Fibroblast of pulmonary artery (primary cell): ENCODE measurements around the gene TADA1.

Experiments
- DNase-seq: peaks from one replicate; pipeline ENCODE4 v3.0.0-alpha.2; 2010; ENCODE audit warnings: low read depth
- H3K4me3 ChIP-seq: replicated peaks from 2 replicates; pipeline ENCODE4 v1.5.1; 2011; ENCODE audit warnings: low read depth, mild to moderate bottlenecking, control low read depth, low read length, moderate library complexity
- TF ChIP-seq, protein P1 (sequence below): IDR thresholded peaks from 2 replicates; pipeline ENCODE4 v1.5.1; 2011; ENCODE audit warnings: mild to moderate bottlenecking, control low read depth, low read length, inconsistent platforms; ENCODE audit errors: missing control alignments

Gene TADA1

DNA sequence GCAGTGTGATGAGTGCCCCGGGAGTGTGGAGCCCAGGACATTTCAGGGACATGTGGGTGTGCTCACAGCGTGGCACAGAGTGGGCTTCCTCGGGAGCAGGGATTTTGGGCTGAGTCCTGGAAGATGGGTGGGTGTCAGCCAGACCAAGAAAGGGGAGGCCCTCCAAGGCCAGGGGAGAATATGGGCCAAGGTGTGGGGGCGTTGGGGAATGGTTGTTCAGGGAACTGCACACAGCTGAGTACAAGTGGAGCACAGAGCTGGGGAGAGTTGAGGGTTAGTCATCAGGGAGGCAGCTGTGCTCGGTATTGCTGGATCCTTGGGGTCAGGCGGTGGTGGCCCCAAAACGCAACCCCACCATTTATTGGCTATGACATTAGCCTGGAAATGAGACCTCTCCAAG, 31.3 kb downstream of the TADA1 start:
- TF ChIP-seq, protein P1, sequence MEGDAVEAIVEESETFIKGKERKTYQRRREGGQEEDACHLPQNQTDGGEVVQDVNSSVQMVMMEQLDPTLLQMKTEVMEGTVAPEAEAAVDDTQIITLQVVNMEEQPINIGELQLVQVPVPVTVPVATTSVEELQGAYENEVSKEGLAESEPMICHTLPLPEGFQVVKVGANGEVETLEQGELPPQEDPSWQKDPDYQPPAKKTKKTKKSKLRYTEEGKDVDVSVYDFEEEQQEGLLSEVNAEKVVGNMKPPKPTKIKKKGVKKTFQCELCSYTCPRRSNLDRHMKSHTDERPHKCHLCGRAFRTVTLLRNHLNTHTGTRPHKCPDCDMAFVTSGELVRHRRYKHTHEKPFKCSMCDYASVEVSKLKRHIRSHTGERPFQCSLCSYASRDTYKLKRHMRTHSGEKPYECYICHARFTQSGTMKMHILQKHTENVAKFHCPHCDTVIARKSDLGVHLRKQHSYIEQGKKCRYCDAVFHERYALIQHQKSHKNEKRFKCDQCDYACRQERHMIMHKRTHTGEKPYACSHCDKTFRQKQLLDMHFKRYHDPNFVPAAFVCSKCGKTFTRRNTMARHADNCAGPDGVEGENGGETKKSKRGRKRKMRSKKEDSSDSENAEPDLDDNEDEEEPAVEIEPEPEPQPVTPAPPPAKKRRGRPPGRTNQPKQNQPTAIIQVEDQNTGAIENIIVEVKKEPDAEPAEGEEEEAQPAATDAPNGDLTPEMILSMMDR = no peak
- no peak for DNase-seq
- H3K4me3 ChIP-seq = no peak overlapping the region

DNA sequence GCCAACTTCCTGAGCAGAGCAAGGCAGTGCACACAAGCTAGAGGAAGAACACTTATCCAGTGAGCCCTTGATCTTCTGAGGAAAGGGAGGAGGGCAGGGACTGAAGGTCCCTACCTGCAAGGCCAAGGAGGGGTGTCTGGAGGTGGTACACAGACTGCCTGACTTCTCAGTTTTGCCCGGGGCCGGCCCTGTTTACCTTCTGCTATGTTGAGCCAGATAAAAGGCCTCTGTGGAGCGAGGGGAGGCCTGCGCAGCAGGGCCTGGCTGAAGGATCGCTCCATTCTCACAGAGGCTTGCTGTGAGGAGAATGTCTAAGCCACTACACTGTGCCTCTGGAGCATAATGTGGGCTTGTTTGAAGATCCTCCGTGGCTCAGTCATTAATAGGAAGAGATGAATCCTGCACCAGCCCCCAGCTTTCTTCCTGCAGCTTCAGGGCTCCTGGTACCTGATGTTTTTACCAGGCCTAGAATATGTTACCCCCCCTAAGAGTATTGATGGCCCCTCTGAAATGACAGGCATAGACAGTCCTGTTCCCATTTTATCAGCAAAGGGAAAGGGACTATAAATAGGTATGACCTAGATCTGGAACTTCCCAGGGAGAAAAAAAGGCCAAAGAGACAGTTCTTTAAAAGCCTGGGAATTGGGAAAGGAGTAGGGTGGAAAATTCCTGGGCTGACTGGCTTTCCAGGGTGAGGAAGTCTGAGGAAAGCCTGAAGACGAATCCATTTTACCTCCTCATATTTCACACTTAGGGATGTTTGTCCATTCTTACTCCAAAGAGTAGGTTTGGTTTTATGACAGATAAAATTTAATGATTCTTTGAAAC, 32.1 kb downstream of the TADA1 start:
- DNase-seq = peak; percentile 16
- TF ChIP-seq, protein P1 = no peak
- H3K4me3 ChIP-seq = no peak overlapping the region

DNA sequence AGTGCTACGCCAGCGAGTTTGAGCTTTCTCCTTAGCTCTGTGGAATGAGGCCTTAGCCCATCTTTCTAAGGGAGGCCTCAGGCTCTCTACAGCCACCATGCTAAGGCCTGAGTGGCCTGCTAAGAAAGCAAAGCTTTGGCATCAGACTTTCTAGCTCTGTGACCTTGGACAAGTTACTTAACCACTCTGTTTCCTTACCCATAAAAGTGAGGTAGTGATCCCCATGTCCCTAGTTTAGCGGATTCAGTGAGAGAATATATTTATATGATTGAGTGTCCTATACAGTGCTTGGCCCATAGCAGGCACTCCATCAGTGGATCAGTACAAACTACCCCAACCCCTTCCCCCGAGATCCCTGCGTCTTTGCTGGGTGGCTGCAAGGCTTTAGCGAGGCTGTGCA, 32.7 kb downstream of the TADA1 start:
- H3K4me3 ChIP-seq = no peak overlapping the region
- TF ChIP-seq, protein P1 = no peak
- no peak for DNase-seq

DNA sequence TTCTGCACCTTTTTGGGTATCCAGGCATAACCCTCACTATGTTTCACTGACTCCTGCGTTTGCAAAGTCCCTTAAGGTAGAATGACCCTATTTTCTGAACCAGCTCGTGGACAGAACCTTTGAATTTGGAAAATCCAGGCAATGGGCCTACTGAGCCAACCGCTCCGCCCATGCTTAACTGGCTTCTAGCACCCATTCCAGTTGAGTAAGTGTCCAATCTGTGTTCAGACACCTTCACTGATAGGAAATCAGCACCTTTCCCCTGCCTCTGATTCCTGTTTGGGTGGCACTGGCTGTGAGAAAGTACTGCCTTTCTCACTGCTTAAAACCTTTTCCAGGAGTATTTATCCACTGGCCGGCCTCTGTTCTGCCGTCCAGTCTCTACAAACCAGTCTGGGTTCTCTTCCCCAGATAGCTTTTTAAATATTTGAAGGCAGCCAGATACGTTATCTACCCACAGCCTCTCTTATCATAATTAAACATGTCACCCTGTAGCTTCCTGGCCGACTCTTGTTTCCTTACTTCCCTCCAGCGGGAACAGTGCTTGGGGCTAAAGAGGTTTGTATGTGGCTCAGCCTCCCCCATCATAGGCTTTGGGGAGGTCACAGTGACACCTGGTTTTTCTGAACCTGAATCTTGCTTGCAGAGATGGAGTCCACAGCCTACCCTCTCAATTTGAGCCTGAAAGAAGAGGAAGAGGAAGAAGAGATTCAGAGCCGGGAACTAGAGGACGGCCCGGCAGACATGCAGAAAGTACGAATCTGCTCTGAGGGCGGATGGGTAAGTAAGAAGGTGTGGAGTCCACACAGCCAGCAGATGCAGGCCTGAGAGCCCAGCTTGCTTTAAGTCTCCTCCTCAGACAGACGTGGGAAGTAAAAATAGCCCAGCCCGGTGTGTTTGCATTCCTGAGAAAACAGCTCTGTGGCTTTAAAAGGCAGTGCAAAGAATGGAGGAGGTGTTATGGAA, 35.5 kb downstream of the TADA1 start:
- peak overlapping the region; percentile 64 for H3K4me3 ChIP-seq
- peak; percentile 35 for DNase-seq
- TF ChIP-seq, protein P1 = no peak

DNA sequence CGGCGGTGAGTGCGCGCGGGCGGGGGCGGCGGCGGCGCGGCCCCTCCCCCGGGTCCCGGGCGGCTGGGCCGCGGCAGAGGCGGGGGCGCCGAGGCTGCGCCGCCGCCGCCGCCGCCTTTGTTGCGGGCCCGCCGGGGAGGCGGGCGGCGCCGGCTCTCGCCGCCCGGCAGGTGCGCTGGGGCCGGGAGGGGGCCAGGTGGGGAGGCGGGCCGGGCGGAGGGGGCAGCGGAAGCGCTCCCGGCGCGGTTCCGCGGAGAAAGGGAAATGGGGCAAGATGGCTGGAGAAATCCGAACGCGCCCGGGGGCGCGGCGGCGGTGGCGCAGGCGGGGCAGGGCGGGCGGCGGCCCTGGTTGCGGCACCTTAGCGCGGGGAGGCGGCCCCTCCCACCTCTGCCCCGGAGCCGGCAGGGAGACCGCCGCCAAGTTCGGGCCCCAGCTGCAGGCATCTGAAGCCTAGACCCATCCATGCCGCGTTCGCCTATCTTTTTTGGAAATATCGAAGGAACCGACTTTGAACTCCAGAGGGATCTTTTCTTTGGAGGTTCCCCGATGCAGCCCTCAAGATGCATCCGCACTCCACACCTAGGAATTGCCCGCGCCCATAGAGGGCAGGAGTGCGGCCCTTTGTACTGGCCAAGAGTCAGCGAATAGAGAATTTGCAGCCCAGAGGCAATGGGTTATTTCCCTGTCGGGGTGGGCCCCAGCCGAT, 36.3 kb downstream of the TADA1 start:
- DNase-seq = peak; percentile 16
- H3K4me3 ChIP-seq = peak overlapping the region; percentile 64
- TF ChIP-seq, protein P1 = peak; percentile 21

DNA sequence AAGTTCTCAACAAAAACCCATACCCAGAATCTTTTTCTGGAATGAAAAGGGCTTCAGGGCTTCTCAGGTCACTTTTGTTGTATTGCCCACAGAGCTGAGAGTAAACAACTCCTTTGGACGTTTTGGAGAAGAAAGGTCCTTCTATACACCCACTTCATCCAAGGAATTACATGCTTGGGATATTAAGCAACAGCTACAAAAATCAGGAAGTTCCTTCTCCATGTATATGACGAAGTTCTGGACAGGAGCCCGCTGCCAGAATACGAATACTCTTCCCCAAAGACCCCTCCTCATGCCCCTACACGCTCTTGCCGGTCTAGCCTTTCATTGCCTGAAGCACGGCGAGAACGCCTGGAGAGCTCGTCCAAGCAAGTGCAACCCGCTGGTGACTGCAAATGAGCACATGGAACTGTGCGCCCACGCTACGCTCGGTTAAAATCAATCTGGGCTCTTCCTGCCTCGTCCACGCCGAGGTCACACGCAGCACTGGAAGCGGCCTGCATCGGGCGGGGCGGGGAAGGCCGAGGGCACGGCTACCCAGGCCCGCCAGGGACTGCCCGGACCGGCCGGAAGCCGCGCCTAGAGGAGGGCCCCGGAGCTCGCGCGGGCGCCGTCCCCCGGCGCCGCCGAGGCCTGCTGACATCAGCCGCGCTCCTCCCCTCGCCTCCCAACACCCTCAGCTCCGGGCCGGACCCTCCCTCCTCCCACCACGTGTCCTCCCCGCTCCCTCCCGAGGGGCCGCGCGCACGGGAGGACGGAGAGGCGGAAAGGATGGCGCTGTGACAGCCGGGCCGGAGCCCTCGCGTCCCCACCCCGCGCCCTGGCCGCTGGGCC, 37.1 kb downstream of the TADA1 start, which contains the start of gene POGK:
TSS of gene POGK (plus strand) at position 710 of the 834 bp plus-strand sequence. CDS start 1,482 bp downstream, outside the sequence.
- peak within 1 kb of the TSS; percentile 64 for H3K4me3 ChIP-seq
- TF ChIP-seq, protein P1 = no peak
- peak; percentile 90 for DNase-seq
